Panc1 (cell line): Measurements from ENCODE around the gene WWOX.

Source experiments
- POLR2AphosphoS5 ChIP-seq: IDR thresholded peaks from 2 replicates; pipeline ENCODE4 v1.6.1; 2012; ENCODE audit warnings: mild to moderate bottlenecking, low read depth, low read length, moderate library complexity
- REST ChIP-seq, 2 experiments: IDR thresholded peaks; 2 replicates each; pipeline ENCODE4 v1.6.1; 2011 to 2012; ENCODE audit warnings: low read depth in 2 of 2, control low read depth in 1 of 2, low read length in 1 of 2, mild to moderate bottlenecking in 1 of 2, moderate library complexity in 1 of 2; ENCODE audit not compliant: insufficient read depth in 1 of 2
- SIN3A ChIP-seq: IDR thresholded peaks from 2 replicates; pipeline ENCODE4 v1.6.1; 2012; ENCODE audit warnings: low read depth, mild to moderate bottlenecking, low read length, moderate library complexity, borderline replicate concordance; ENCODE audit not compliant: insufficient read depth
- TF ChIP-seq, protein P1 (sequence below): fragments of 450-650 bp; IDR thresholded peaks from 2 replicates; pipeline ENCODE4 v1.5.1; 2017; ENCODE audit warnings: mild to moderate bottlenecking

- TF ChIP-seq, protein P1, sequence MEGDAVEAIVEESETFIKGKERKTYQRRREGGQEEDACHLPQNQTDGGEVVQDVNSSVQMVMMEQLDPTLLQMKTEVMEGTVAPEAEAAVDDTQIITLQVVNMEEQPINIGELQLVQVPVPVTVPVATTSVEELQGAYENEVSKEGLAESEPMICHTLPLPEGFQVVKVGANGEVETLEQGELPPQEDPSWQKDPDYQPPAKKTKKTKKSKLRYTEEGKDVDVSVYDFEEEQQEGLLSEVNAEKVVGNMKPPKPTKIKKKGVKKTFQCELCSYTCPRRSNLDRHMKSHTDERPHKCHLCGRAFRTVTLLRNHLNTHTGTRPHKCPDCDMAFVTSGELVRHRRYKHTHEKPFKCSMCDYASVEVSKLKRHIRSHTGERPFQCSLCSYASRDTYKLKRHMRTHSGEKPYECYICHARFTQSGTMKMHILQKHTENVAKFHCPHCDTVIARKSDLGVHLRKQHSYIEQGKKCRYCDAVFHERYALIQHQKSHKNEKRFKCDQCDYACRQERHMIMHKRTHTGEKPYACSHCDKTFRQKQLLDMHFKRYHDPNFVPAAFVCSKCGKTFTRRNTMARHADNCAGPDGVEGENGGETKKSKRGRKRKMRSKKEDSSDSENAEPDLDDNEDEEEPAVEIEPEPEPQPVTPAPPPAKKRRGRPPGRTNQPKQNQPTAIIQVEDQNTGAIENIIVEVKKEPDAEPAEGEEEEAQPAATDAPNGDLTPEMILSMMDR: no peak
- TF ChIP-seq POLR2AphosphoS5 (no peak), REST (IDR thresholded peaks at IDR 0.05; ENCODE audit: insufficient read depth in 1 of 2, low read depth in 2 of 2, low read length in 1 of 2) (no peak), SIN3A (no peak)
These were observed 956.0 kb downstream of the WWOX start for GRCh38 chr16:79055251-79055970.
